Measurements from ENCODE around the gene CAB39.

The CAB39 gene

GRCh38 chr2:230774348-230774951, 61.8 kb downstream of the CAB39 start:
- no peak overlapping the region for H3K27ac ChIP-seq
- TF ChIP-seq CTCF (IDR thresholded peaks at IDR 0.05) (no peak), ZFX (IDR thresholded peaks at IDR 0.05; ENCODE audit: borderline replicate concordance) (no peak)

DNA sequence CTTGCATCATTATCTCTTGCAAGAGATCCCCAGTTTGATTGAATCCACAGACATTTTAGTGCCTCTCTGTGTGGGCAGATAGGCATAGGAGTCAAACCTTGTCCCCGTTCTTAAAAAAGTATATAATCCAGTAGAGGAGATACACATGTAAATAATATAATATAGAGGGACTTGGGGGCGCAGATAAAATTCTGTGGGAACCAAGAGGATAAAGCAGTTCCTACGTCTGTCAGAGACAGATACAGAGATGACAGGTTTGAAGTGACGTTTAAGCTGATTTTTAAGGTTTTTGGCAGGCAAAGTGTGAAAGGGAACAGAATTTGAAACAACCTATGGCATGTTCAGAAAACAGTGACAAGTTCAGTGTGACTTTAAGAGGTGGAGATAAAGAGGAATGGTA, 63.1 kb downstream of the CAB39 start:
- TF ChIP-seq ZFX (IDR thresholded peaks at IDR 0.05; ENCODE audit: borderline replicate concordance), result no peak
- no peak overlapping the region for H3K27ac ChIP-seq

DNA sequence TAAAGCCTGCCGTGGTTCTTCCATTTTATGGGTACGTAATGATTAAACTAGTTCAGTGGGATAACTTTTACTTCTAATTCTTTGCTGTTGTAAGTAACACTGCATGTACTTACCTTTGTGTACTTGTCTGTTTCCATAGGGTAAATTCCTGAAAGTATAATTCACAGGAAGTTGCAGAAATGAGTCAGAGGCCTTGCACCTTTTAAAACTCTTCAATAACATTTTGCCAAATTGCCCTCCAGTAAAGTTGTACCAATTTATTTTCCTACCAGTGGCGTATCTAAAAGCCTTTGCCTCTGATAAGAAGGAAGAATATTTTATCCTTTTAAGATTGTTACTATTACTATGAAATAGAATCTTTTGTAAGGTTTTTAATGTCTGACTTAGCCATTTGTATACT, 65.1 kb downstream of the CAB39 start:
- no peak for TF ChIP-seq CTCF (IDR thresholded peaks at IDR 0.05)
- TF ChIP-seq ZFX (IDR thresholded peaks at IDR 0.05; ENCODE audit: borderline replicate concordance), result no peak
- no peak overlapping the region for H3K27ac ChIP-seq

DNA sequence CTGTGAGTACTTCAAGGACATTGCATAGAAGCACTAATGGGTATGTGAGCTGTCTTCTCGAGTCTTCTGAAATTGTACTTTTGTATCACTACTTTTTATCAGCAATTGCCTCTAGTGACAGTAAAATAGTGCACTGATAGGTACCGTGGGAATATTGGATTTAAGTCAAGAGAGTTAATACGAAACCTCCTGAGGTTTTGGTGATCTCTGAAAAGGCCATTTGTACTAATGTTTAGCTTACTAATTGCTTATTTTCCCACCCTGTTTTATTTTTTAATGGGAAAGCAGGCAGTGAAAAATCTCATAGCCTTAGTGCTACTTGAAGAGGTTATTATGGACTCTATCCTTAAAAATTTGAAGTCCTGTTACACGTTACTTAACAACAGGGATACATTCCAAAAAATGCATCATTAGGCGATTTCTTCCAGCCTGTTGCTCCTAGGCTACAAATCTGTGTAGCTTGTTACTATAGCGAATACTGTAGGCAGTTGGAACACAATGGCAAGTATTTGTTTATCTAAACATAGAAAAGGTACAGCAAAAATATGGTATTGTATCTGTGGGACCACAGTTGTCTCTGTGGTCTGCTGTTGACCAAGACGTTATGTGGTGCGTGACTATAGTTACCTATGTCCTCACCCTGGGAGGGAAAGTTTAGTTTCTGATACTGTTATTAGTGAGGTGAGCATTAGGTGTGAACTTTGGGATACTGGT, 65.9 kb downstream of the CAB39 start:
- no peak overlapping the region for H3K27ac ChIP-seq

GRCh38 chr2:230779126-230779525, 66.5 kb downstream of the CAB39 start:
- no peak overlapping the region for H3K27ac ChIP-seq
- TF ChIP-seq CTCF (IDR thresholded peaks at IDR 0.05) (no peak), ZFX (IDR thresholded peaks at IDR 0.05; ENCODE audit: borderline replicate concordance) (no peak)

More for the DNA sequence above, 65.9 kb downstream of the CAB39 start:
- TF ChIP-seq CTCF (IDR thresholded peaks at IDR 0.05), result no peak
- TF ChIP-seq ZFX (IDR thresholded peaks at IDR 0.05; ENCODE audit: borderline replicate concordance), result no peak

DNA sequence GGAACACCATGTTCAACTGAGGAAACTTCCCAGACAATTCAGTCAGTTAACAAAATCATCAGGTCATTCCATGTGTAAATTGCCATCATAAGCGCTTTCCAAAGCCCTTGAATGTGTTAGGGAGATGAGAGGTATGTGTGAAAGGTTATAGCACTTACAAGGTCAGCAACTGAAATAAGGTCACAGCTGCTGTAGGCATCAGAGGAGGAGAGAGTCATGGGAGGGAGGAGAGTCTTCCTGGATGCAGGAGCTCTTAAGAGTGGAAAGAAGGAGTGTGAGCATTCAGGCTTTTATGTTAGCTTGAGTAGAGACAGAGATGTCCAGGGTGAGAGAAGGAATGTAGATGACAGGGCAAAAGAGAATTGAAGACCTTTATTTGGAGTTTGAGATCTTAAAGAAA, 67.0 kb downstream of the CAB39 start:
- no peak overlapping the region for H3K27ac ChIP-seq
- TF ChIP-seq ZFX (IDR thresholded peaks at IDR 0.05; ENCODE audit: borderline replicate concordance), result no peak
- TF ChIP-seq CTCF (IDR thresholded peaks at IDR 0.05), result no peak

GRCh38 chr2:230781130-230781797, 68.6 kb downstream of the CAB39 start:
- TF ChIP-seq ZFX (IDR thresholded peaks at IDR 0.05; ENCODE audit: borderline replicate concordance) (no peak), CTCF (IDR thresholded peaks at IDR 0.05) (no peak)
- no peak overlapping the region for H3K27ac ChIP-seq
